HPDE6-E6E7 (cell line): ENCODE measurements around the gene AMOTL1.

Experiments
- DNase-seq: peaks from one replicate; pipeline ENCODE4 v3.0.0; 2011; ENCODE audit warnings: missing footprints; ENCODE audit errors: extremely low spot score

The AMOTL1 gene

GRCh38 chr11:94742665-94743064 is 25.5 kb upstream of the AMOTL1 start:
- no peak for DNase-seq

GRCh38 chr11:94746721-94747120 is 21.4 kb upstream of the AMOTL1 start:
- DNase-seq, result no peak

- DNase-seq, result no peak
Observed at GRCh38 chr11:94747146-94747545, 21.0 kb upstream of the AMOTL1 start.

- peak; percentile 82 for DNase-seq
Observed at GRCh38 chr11:94747601-94748041, 20.5 kb upstream of the AMOTL1 start.

GRCh38 chr11:94749369-94749768 is 18.8 kb upstream of the AMOTL1 start:
- DNase-seq, result peak; percentile 85

GRCh38 chr11:94750319-94751217 is 17.6 kb upstream of the AMOTL1 start:
- DNase-seq, result no peak

GRCh38 chr11:94751218-94751609 is 16.9 kb upstream of the AMOTL1 start:
- DNase-seq, result no peak

- DNase-seq, result no peak
Observed at GRCh38 chr11:94751786-94752185, 16.4 kb upstream of the AMOTL1 start.

GRCh38 chr11:94753630-94754029 is 14.5 kb upstream of the AMOTL1 start:
- DNase-seq, result no peak

- DNase-seq, result no peak
Observed at GRCh38 chr11:94754335-94754734, 13.8 kb upstream of the AMOTL1 start.

- no peak for DNase-seq
Observed at GRCh38 chr11:94754819-94755218, 13.3 kb upstream of the AMOTL1 start.

GRCh38 chr11:94755494-94755893 is 12.7 kb upstream of the AMOTL1 start:
- DNase-seq, result no peak

GRCh38 chr11:94757037-94757735 is 11.0 kb upstream of the AMOTL1 start:
- no peak for DNase-seq

GRCh38 chr11:94758666-94759065 is 9.5 kb upstream of the AMOTL1 start:
- no peak for DNase-seq

- no peak for DNase-seq
Observed at GRCh38 chr11:94759522-94759921, 8.6 kb upstream of the AMOTL1 start.

- no peak for DNase-seq
Observed at GRCh38 chr11:94760296-94760695, 7.9 kb upstream of the AMOTL1 start.

GRCh38 chr11:94762208-94762607 is 5.9 kb upstream of the AMOTL1 start:
- no peak for DNase-seq

- DNase-seq, result no peak
Observed at GRCh38 chr11:94762995-94763394, 5.2 kb upstream of the AMOTL1 start.

GRCh38 chr11:94766713-94767206 is 1.4 kb upstream of the AMOTL1 start:
- DNase-seq, result no peak

- DNase-seq, result no peak
Observed at GRCh38 chr11:94767291-94767690, 865 bp upstream of the AMOTL1 start.

- no peak for DNase-seq
Observed at GRCh38 chr11:94768602-94769541, 716 bp downstream of the AMOTL1 start.

GRCh38 chr11:94769880-94770279 is 1.7 kb downstream of the AMOTL1 start:
- DNase-seq, result no peak
